ENCODE measurements around the gene VPS4A. TPM values are rescaled to one million over a fixed set of nuclear protein-coding genes. Genes with fewer than 3 reads are reported as not detected.
A peak's percentile ranks its signal among the peaks of the same experiment; 100 is the strongest.

VPS4A gene
- total and polyA plus RNA-seq, 8 donors = 4.1 to 51.0 (median 31.0) TPM

DNA sequence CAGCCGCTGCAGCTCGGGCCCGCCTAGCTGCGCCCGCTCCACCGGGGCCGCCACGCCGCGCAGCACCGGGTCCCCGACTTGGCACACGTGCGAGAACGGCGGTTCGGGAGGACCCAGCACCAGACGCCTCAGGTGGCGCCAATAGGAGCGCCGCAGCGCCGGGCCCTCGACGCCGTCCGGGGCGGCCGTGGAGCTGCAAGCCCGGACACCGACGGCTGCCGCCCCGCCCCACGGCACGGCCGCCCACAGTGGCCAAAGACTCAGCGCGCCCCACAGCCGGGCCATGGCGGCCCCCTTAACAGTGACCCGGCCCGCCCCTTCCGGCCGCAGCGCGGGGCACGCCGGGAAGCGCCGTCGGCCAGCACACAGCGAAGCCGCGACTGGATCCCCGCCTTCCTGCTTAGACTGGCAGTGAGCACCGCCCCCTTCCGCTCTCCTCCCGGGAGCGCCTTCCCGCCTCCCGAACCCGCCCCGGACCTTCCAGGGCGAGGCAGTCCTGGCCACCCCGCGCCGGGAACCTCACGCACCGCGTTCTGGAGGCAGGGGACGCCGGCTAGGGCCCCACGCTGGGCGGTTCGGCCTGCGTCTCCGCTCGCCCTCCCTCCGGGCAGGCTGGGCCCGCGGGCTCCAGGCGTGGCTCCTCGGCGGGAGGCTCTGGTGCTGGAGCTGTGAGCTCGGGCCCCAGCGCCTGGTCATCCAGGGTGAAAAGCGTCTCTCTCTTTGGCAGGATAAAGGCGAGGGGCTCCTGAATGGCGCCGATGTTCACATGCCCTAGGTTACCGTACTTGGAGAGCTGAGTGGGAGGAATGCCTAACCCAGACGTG, 19.3 kb downstream of the VPS4A start, which contains the start of gene PDF:
TSS of gene PDF (minus strand) at position 303 of the 824 bp plus-strand sequence. CDS start at position 285, 18 bp downstream.
- Histone ChIP-seq H3K4me1 (peaks cover 33 to 82% (median 67%) of the 10 kb centered on the region in 4 donors), H3K27me3 (no peaks in the 10 kb centered on the region), H3K27ac (peak within 1 kb of the TSS; percentile 91 to 96 (median 92)), H3K36me3 (peaks cover 34 to 72% (median 65%) of the 10 kb centered on the region in 4 donors), H3K4me3 (peak within 1 kb of the TSS; percentile 82 to 99 (median 92)), H3K9me3 (no peaks in the 10 kb centered on the region)
- TF ChIP-seq POLR2A (IDR thresholded peaks at IDR 0.05) (peak in 1 of 4 donors; percentile 25), EP300 (IDR thresholded peaks at IDR 0.05) (no peak), POLR2AphosphoS5 (IDR thresholded peaks at IDR 0.05) (peak; percentile 86 to 98 (median 91))
- TF ChIP-seq, protein P1, sequence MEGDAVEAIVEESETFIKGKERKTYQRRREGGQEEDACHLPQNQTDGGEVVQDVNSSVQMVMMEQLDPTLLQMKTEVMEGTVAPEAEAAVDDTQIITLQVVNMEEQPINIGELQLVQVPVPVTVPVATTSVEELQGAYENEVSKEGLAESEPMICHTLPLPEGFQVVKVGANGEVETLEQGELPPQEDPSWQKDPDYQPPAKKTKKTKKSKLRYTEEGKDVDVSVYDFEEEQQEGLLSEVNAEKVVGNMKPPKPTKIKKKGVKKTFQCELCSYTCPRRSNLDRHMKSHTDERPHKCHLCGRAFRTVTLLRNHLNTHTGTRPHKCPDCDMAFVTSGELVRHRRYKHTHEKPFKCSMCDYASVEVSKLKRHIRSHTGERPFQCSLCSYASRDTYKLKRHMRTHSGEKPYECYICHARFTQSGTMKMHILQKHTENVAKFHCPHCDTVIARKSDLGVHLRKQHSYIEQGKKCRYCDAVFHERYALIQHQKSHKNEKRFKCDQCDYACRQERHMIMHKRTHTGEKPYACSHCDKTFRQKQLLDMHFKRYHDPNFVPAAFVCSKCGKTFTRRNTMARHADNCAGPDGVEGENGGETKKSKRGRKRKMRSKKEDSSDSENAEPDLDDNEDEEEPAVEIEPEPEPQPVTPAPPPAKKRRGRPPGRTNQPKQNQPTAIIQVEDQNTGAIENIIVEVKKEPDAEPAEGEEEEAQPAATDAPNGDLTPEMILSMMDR (IDR thresholded peaks at IDR 0.05) = peak in 1 of 7 experiments; percentile 16
- 0 to 2% (median 1%) methylated on average over 8 to 93 of the region's 93 CpGs for WGBS, 5 donors
- intact Hi-C loops (cut with DNase I; ENCODE audit: low total_unique reads) = no loop called here
- peak; percentile 94 to 98 for DNase-seq

DNA sequence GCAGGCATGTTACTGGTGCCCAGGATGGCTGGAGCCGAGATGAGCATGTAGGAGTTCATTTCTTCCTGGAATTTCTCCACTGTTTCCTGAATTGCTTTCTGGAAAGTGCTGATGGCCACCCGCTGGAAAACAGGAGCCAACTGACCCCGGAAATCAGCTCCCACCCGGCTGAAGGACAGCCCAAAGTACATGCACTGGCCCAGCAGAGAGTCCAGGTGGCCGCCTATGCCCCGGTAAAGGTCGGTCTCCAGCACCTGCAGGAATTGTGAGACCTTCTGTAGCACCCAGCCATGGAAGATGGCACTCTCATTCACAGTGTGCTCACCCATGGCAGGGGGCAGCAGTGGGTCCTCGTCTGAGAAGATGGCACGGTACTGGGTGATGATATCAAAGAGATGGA, 23.5 kb downstream of the VPS4A start:
- TF ChIP-seq EP300 (IDR thresholded peaks at IDR 0.05) = no peak
- TF ChIP-seq POLR2A (IDR thresholded peaks at IDR 0.05) = no peak
- TF ChIP-seq, protein P1 (IDR thresholded peaks at IDR 0.05) = no peak
- no peak for TF ChIP-seq POLR2AphosphoS5 (IDR thresholded peaks at IDR 0.05)
- H3K9me3 ChIP-seq = no peaks in the 10 kb centered on the region
- peaks cover 28 to 54% (median 53%) of the 10 kb centered on the region in 4 donors for H3K36me3 ChIP-seq
- H3K27ac ChIP-seq = no peak overlapping the region
- no peaks in the 10 kb centered on the region for H3K27me3 ChIP-seq
- no peak for DNase-seq
- H3K4me3 ChIP-seq = no peak overlapping the region
- H3K4me1 ChIP-seq = peaks cover 18 to 65% (median 47%) of the 10 kb centered on the region in 4 donors
- intact Hi-C loops (cut with DNase I; ENCODE audit: low total_unique reads) = no loop called here
- WGBS, 5 donors = 90 to 96% (median 93%) methylated on average over 8 to 9 of the region's 9 CpGs

GRCh38 chr16:69338557-69339288, 27.6 kb downstream of the VPS4A start:
- H3K27ac ChIP-seq = peak overlapping the region; percentile 80 to 93 (median 90)
- DNase-seq = no peak

More at GRCh38 chr16:69338557-69339288, 27.6 kb downstream of the VPS4A start:
- peaks cover 25 to 60% (median 59%) of the 10 kb centered on the region in 4 donors for H3K36me3 ChIP-seq
- H3K27me3 ChIP-seq = no peaks in the 10 kb centered on the region
- no peaks in the 10 kb centered on the region for H3K9me3 ChIP-seq
- peaks cover 21 to 60% (median 39%) of the 10 kb centered on the region in 4 donors for H3K4me1 ChIP-seq
- intact Hi-C loops (cut with DNase I; ENCODE audit: low total_unique reads) = no loop called here
- 16 to 22% (median 18%) methylated on average over 43 to 46 of the region's 46 CpGs for WGBS, 5 donors
- peak overlapping the region; percentile 69 to 98 (median 82) for H3K4me3 ChIP-seq
- TF ChIP-seq POLR2AphosphoS5 (IDR thresholded peaks at IDR 0.05) = no peak
- TF ChIP-seq, protein P1 (IDR thresholded peaks at IDR 0.05) = no peak
- no peak for TF ChIP-seq POLR2A (IDR thresholded peaks at IDR 0.05)

Measured in stomach (tissue), 9 donors.